Body of pancreas (tissue), 4 donors: ENCODE results near the gene ARID5A. TPM values are rescaled to one million over a fixed set of nuclear protein-coding genes. Genes with fewer than 3 reads are reported as not detected.

Source experiments
- ATAC-seq: fragments of 150-250 bp; one replicate; pipeline ENCODE4 v1.9.1; 2016
- DNase-seq, 4 donors: peaks; one replicate each; pipeline ENCODE4 v3.0.0-alpha.2; 2019
- H3K27ac ChIP-seq, 4 donors: fragments of 200-600 bp; sonication (generic); 1 replicate in 3 of 4; 2 replicates in 1 of 4; pipeline versions ENCODE4 v1.5.1 to v1.6.1; 2016 to 2019; ENCODE audit warnings: mild to moderate bottlenecking in 1 of 4, mixed read lengths in 1 of 4, moderate library complexity in 1 of 4
- H3K27me3 ChIP-seq, 2 donors: fragments of 200-600 bp; sonication (generic); one replicate each; pipeline ENCODE4 v1.6.0; 2016; ENCODE audit warnings: mild to moderate bottlenecking in 1 of 2
- H3K36me3 ChIP-seq, 2 donors: fragments of 200-600 bp; sonication (generic); replicated peaks in 1 of 2; 2 replicates each; pipeline ENCODE4 v1.5.1; 2016; ENCODE audit warnings: low read depth in 2 of 2; ENCODE audit not compliant: insufficient read depth in 1 of 2
- H3K4me1 ChIP-seq: fragments of 200-600 bp; sonication (generic); one replicate; pipeline ENCODE4 v1.6.0; 2016
- H3K4me3 ChIP-seq, 2 donors: fragments of 200-600 bp; sonication (generic); 1 replicate in 1 of 2; 2 replicates in 1 of 2; pipeline ENCODE4 v1.5.1; 2016 to 2019
- H3K9me3 ChIP-seq, 3 donors: fragments of 200-600 bp; sonication (generic); 1 replicate in 2 of 3; 2 replicates in 1 of 3; pipeline ENCODE4 v1.5.1; 2016
- CTCF ChIP-seq, 7 experiments: fragments of 450-650 bp in 4 of 7; fragments of 200-600 bp in 3 of 7; sonication (generic) in 3 of 7; IDR thresholded peaks; one replicate each; pipeline ENCODE4 v1.5.1; 2016 to 2019; ENCODE audit warnings: antibody characterized with exemption in 7 of 7
- POLR2A ChIP-seq, 3 donors: fragments of 450-650 bp; IDR thresholded peaks; one replicate each; pipeline ENCODE4 v1.6.1; 2016; ENCODE audit warnings: antibody characterized with exemption in 3 of 3, mild to moderate bottlenecking in 2 of 3
- WGBS, 2 donors: methylation state at CpG; one replicate each; pipeline ENCODE4 v1.1.5; 2017; 5-methylcytosine and 5-hydroxymethylcytosine counted together
- intact Hi-C: fragments of 100-400 bp; cut with DNase I; formaldehyde crosslinking; loops from one replicate; pipeline ENCODE4 v1.15.1; 2023
- total RNA-seq, 2 donors: library from RNA; depleted of rRNA; stranded (reverse); fragments of >200 nt; gene quantifications; one replicate each; pipeline ENCODE4 v1.1.0, GENCODE V29; 2016

ARID5A gene
- total RNA-seq, 2 donors from 2014 or later, result 8.9 to 9.6 TPM

- Histone ChIP-seq H3K27me3 (no peaks in the 10 kb centered on the region), H3K4me3 (peak overlapping the region in 1 of 2 donors; percentile 77), H3K27ac (peak overlapping the region in 3 of 4 donors; percentile 28 to 91 (median 75)), H3K4me1 (peaks cover 12% of the 10 kb centered on the region), H3K9me3 (no peaks in the 10 kb centered on the region), H3K36me3 (no peaks in the 10 kb centered on the region)
- no peak for ATAC-seq
- TF ChIP-seq POLR2A (IDR thresholded peaks at IDR 0.05) (peak in 2 of 3 donors; percentile 43 to 63), CTCF (IDR thresholded peaks at IDR 0.05) (no peak)
- WGBS, 2 donors, result 45 to 52% methylated on average over 13 to 24 of the region's 24 CpGs
- intact Hi-C loops, result no loop called here
- peak; percentile 54 to 79 (median 64) for DNase-seq
These were observed 2.1 kb downstream of the ARID5A start for GRCh38 chr2:96538487-96539214.

GRCh38 chr2:96539215-96539920 is 2.8 kb downstream of the ARID5A start:
- no peak overlapping the region for H3K4me3 ChIP-seq
- no peak for TF ChIP-seq CTCF (IDR thresholded peaks at IDR 0.05)
- no peak for TF ChIP-seq POLR2A (IDR thresholded peaks at IDR 0.05)
- no peak overlapping the region for H3K27ac ChIP-seq
- no peak for DNase-seq
- no peaks in the 10 kb centered on the region for H3K9me3 ChIP-seq
- peaks cover 12% of the 10 kb centered on the region for H3K4me1 ChIP-seq
- WGBS, 2 donors, result 79 to 85% methylated on average over 7 to 8 of the region's 9 CpGs
- no peak for ATAC-seq
- H3K27me3 ChIP-seq, result no peaks in the 10 kb centered on the region
- H3K36me3 ChIP-seq, result no peaks in the 10 kb centered on the region
- intact Hi-C loops, result no loop called here

GRCh38 chr2:96540136-96540535 is 3.6 kb downstream of the ARID5A start:
- ATAC-seq, result no peak
- peaks cover 12% of the 10 kb centered on the region for H3K4me1 ChIP-seq

GRCh38 chr2:96541398-96542152 is 5.0 kb downstream of the ARID5A start:
- H3K27ac ChIP-seq, result no peak overlapping the region
- H3K4me3 ChIP-seq, result no peak overlapping the region
- 87 to 97% methylated on average over 4 of the region's 4 CpGs for WGBS, 2 donors
- no peaks in the 10 kb centered on the region for H3K27me3 ChIP-seq
- H3K36me3 ChIP-seq, result no peaks in the 10 kb centered on the region
- H3K9me3 ChIP-seq, result no peaks in the 10 kb centered on the region
- no peak for DNase-seq
- no peak for ATAC-seq
- TF ChIP-seq CTCF (IDR thresholded peaks at IDR 0.05) (no peak), POLR2A (IDR thresholded peaks at IDR 0.05) (no peak)
- intact Hi-C loops, result no loop called here
- H3K4me1 ChIP-seq, result peaks cover 12% of the 10 kb centered on the region

More at GRCh38 chr2:96540136-96540535, 3.6 kb downstream of the ARID5A start:
- H3K4me3 ChIP-seq, result no peak overlapping the region
- no peak overlapping the region for H3K27ac ChIP-seq
- intact Hi-C loops, result no loop called here
- no peaks in the 10 kb centered on the region for H3K9me3 ChIP-seq
- H3K27me3 ChIP-seq, result no peaks in the 10 kb centered on the region
- H3K36me3 ChIP-seq, result no peaks in the 10 kb centered on the region
- WGBS, 2 donors, result 68 to 83% methylated on average over 5 of the region's 5 CpGs
- TF ChIP-seq POLR2A (IDR thresholded peaks at IDR 0.05), result no peak
- no peak for DNase-seq
